Breast epithelium (tissue), 4 donors: ENCODE results near the gene FAM131B. TPM values are rescaled to one million over a fixed set of nuclear protein-coding genes. Genes with fewer than 3 reads are reported as not detected.
A peak's percentile ranks its signal among the peaks of the same experiment; 100 is the strongest.
"Not testable (repeated sequence)": the region's sequence is repeated elsewhere in the genome, so short reads cannot be mapped to it uniquely, and the experiment has no call there.

Source experiments
- DNase-seq, 2 donors: peaks; one replicate each; pipeline ENCODE4 v3.0.0-alpha.2; 2019; ENCODE audit warnings: low spot score in 2 of 2
- H3K27ac ChIP-seq, 2 donors: fragments of 200-600 bp; sonication (generic) in 1 of 2; one replicate each; pipeline ENCODE4 v1.5.1; 2016 to 2019; ENCODE audit warnings: mild to moderate bottlenecking in 1 of 2
- H3K27me3 ChIP-seq, 2 donors: fragments of 200-600 bp; sonication (generic) in 1 of 2; one replicate each; pipeline versions ENCODE4 v1.5.1 to v1.6.0; 2017 to 2019; ENCODE audit warnings: control low read depth in 1 of 2, mild to moderate bottlenecking in 1 of 2
- H3K36me3 ChIP-seq: fragments of 200-600 bp; one replicate; pipeline ENCODE4 v1.5.1; 2019
- H3K4me1 ChIP-seq, 2 donors: fragments of 200-600 bp; sonication (generic); one replicate each; pipeline ENCODE4 v1.5.1; 2016 to 2019; ENCODE audit warnings: control low read depth in 1 of 2
- H3K4me3 ChIP-seq, 3 donors: fragments of 200-600 bp; sonication (generic); 1 replicate in 2 of 3; 2 replicates in 1 of 3; pipeline ENCODE4 v1.5.1; 2016 to 2019; ENCODE audit warnings: mild to moderate bottlenecking in 3 of 3, moderate library complexity in 2 of 3
- H3K9me3 ChIP-seq, 2 donors: fragments of 200-600 bp; sonication (generic) in 1 of 2; one replicate each; pipeline ENCODE4 v1.5.1; 2016 to 2019; ENCODE audit warnings: control low read depth in 1 of 2
- CTCF ChIP-seq, 3 donors: fragments of 450-650 bp; IDR thresholded peaks; one replicate each; pipeline ENCODE4 v1.5.1; 2016 to 2017; ENCODE audit warnings: antibody characterized with exemption in 3 of 3, mild to moderate bottlenecking in 3 of 3, moderate library complexity in 3 of 3
- POLR2A ChIP-seq: fragments of 450-650 bp; IDR thresholded peaks from one replicate; pipeline ENCODE4 v1.6.1; 2016; ENCODE audit warnings: antibody characterized with exemption, mild to moderate bottlenecking, moderate library complexity
- POLR2AphosphoS5 ChIP-seq, 3 donors: sonication (generic); formaldehyde crosslinking; IDR thresholded peaks; one replicate each; pipeline ENCODE4 v1.6.1; 2017; ENCODE audit warnings: antibody characterized with exemption in 3 of 3
- intact Hi-C: fragments of 100-400 bp; cut with DNase I; formaldehyde crosslinking; loops from one replicate; pipeline ENCODE4 v1.15.1; 2023; ENCODE audit warnings: low total_unique reads
- total RNA-seq, 3 donors: library from RNA; depleted of rRNA; stranded (reverse); fragments of >200 nt; gene quantifications; one replicate each; pipeline ENCODE4 v1.1.0, GENCODE V29; 2016

Gene FAM131B
- total RNA-seq, 3 donors from 2014 or later = 0.48 to 2.3 (median 0.73) TPM

GRCh38 chr7:143408252-143408685 lies 45.8 kb upstream of the FAM131B start:
- no peak for DNase-seq
- Histone ChIP-seq H3K36me3 (no peaks in the 10 kb centered on the region), H3K27me3 (no peaks in the 10 kb centered on the region), H3K27ac (peak overlapping the region; percentile 12 to 45), H3K9me3 (no peaks in the 10 kb centered on the region), H3K4me1 (peaks cover 0 to 10% of the 10 kb centered on the region in 2 donors), H3K4me3 (peak overlapping the region in 2 of 3 donors; percentile 72 to 73)
- intact Hi-C loops = loop anchor here (10.0 kb wide), 1 partner anchor 163 kb away; no protein-coding TSS in a partner anchor
- no peak for TF ChIP-seq CTCF (IDR thresholded peaks at IDR 0.05)
- TF ChIP-seq POLR2A = no peak
- TF ChIP-seq POLR2AphosphoS5 (IDR thresholded peaks at IDR 0.05) = no peak

- peak in 1 of 2 donors; percentile 17 for DNase-seq
- peaks cover 0 to 10% of the 10 kb centered on the region in 2 donors for H3K4me1 ChIP-seq
- no peaks in the 10 kb centered on the region for H3K36me3 ChIP-seq
- H3K4me3 ChIP-seq = peak overlapping the region in 2 of 3 donors; percentile 72 to 73
- peak overlapping the region; percentile 12 to 45 for H3K27ac ChIP-seq
- H3K27me3 ChIP-seq = no peaks in the 10 kb centered on the region
- H3K9me3 ChIP-seq = no peaks in the 10 kb centered on the region
- TF ChIP-seq CTCF (IDR thresholded peaks at IDR 0.05) = no peak
- TF ChIP-seq POLR2AphosphoS5 (IDR thresholded peaks at IDR 0.05) = no peak
- no peak for TF ChIP-seq POLR2A
- intact Hi-C loops = loop anchor here (10.0 kb wide), 1 partner anchor 163 kb away; no protein-coding TSS in a partner anchor
Measured at GRCh38 chr7:143407287-143408251, 45.1 kb upstream of the FAM131B start.

GRCh38 chr7:143406002-143406357 lies 43.5 kb upstream of the FAM131B start:
- DNase-seq = peak in 1 of 2 donors; percentile 15
- H3K4me1 ChIP-seq = peaks cover 0 to 10% of the 10 kb centered on the region in 2 donors
- intact Hi-C loops = loop anchor here (10.0 kb wide), 1 partner anchor 161 kb away; no protein-coding TSS in a partner anchor
- H3K36me3 ChIP-seq = no peaks in the 10 kb centered on the region
- no peak overlapping the region for H3K4me3 ChIP-seq
- H3K27ac ChIP-seq = no peak overlapping the region
- no peaks in the 10 kb centered on the region for H3K27me3 ChIP-seq
- H3K9me3 ChIP-seq = no peaks in the 10 kb centered on the region
- no peak for TF ChIP-seq CTCF (IDR thresholded peaks at IDR 0.05)
- no peak for TF ChIP-seq POLR2A
- TF ChIP-seq POLR2AphosphoS5 (IDR thresholded peaks at IDR 0.05) = no peak

- H3K4me1 ChIP-seq = peaks cover 0 to 10% of the 10 kb centered on the region in 2 donors
- H3K4me3 ChIP-seq = no peak overlapping the region
- H3K36me3 ChIP-seq = no peaks in the 10 kb centered on the region
- no peak for DNase-seq
- H3K27me3 ChIP-seq = no peaks in the 10 kb centered on the region
- H3K27ac ChIP-seq = no peak overlapping the region
- no peaks in the 10 kb centered on the region for H3K9me3 ChIP-seq
- no peak for TF ChIP-seq CTCF (IDR thresholded peaks at IDR 0.05)
- no peak for TF ChIP-seq POLR2AphosphoS5 (IDR thresholded peaks at IDR 0.05)
- no peak for TF ChIP-seq POLR2A
- intact Hi-C loops = loop anchor here (10.0 kb wide), 1 partner anchor 161 kb away; no protein-coding TSS in a partner anchor
Measured at GRCh38 chr7:143405173-143406001, 42.9 kb upstream of the FAM131B start.

GRCh38 chr7:143402233-143402632 lies 39.7 kb upstream of the FAM131B start:
- H3K4me3 ChIP-seq, H3K27ac ChIP-seq, H3K9me3 ChIP-seq, H3K27me3 ChIP-seq, DNase-seq, H3K4me1 ChIP-seq, H3K36me3 ChIP-seq: not testable (repeated sequence)
- intact Hi-C loops = loop anchor here (10.0 kb wide), 1 partner anchor 157 kb away; no protein-coding TSS in a partner anchor
